Measurements from ENCODE around the gene TAF8. TPM values are rescaled to one million over a fixed set of nuclear protein-coding genes. Genes with fewer than 3 reads are reported as not detected.

TAF8 gene
- total RNA-seq, 4 donors from 2014 or later, result 15.8 to 24.0 (median 18.9) TPM

DNA sequence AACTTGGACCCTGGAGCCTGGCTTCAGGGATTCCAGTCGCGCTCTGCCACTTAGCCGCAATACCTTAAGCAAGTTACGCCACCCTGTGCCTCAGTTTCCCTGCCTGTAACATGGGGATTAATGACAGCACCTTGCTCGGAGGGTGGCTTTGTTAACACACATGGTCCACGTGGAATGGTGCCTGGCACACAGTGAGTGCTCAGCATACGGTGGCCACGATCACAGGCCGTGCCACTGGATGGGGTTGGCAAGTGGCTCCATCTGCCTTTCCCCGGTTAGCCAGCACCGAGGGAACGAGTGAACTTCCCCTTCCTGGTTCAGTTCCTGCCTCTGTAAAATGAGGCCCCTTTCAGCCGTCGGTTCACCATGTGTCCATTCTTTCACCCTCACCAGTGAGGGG lies 74.9 kb downstream of the TAF8 start:
- WGBS, 2 donors, result 73 to 78% methylated on average over 14 of the region's 14 CpGs
- no peak for DNase-seq (ENCODE audit: low spot score in 2 of 2)

DNA sequence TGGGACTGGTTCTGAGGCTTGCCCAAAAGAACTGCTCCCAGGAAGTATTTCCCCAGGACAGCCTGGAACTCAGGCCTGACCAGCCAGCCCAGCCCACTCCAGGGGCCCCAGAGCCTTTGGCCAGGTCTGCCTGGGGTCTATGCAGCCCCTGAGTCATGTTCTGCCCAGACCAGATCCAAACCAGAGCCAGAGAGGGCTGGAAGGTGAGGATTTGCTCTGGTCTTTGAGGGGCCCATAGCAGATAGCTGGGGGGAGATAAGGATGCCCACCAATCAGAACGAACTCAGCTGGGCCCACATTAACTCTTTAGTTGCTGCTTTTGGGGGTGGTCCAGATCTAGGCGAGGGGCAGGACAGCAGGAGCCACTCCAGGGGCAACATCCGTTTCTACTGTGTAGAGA lies 75.3 kb downstream of the TAF8 start:
- no peak for TF ChIP-seq POLR2A (IDR thresholded peaks at IDR 0.05)
- TF ChIP-seq, protein P1, sequence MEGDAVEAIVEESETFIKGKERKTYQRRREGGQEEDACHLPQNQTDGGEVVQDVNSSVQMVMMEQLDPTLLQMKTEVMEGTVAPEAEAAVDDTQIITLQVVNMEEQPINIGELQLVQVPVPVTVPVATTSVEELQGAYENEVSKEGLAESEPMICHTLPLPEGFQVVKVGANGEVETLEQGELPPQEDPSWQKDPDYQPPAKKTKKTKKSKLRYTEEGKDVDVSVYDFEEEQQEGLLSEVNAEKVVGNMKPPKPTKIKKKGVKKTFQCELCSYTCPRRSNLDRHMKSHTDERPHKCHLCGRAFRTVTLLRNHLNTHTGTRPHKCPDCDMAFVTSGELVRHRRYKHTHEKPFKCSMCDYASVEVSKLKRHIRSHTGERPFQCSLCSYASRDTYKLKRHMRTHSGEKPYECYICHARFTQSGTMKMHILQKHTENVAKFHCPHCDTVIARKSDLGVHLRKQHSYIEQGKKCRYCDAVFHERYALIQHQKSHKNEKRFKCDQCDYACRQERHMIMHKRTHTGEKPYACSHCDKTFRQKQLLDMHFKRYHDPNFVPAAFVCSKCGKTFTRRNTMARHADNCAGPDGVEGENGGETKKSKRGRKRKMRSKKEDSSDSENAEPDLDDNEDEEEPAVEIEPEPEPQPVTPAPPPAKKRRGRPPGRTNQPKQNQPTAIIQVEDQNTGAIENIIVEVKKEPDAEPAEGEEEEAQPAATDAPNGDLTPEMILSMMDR (IDR thresholded peaks at IDR 0.05), result no peak
- DNase-seq (ENCODE audit: low spot score in 2 of 2), result no peak
- WGBS, 2 donors, result 69 to 74% methylated on average over 3 of the region's 3 CpGs
- intact Hi-C loops (cut with DNase I; ENCODE audit: low total_unique reads), result no loop called here
- H3K4me3 ChIP-seq (ENCODE audit: low read depth, poor library complexity, severe bottlenecking), result no peak overlapping the region

More for the DNA sequence above, 74.9 kb downstream of the TAF8 start:
- intact Hi-C loops (cut with DNase I; ENCODE audit: low total_unique reads), result no loop called here
- H3K4me3 ChIP-seq (ENCODE audit: low read depth, poor library complexity, severe bottlenecking), result no peak overlapping the region
- no peak for TF ChIP-seq POLR2A (IDR thresholded peaks at IDR 0.05)
- TF ChIP-seq, protein P1 (IDR thresholded peaks at IDR 0.05), result no peak

DNA sequence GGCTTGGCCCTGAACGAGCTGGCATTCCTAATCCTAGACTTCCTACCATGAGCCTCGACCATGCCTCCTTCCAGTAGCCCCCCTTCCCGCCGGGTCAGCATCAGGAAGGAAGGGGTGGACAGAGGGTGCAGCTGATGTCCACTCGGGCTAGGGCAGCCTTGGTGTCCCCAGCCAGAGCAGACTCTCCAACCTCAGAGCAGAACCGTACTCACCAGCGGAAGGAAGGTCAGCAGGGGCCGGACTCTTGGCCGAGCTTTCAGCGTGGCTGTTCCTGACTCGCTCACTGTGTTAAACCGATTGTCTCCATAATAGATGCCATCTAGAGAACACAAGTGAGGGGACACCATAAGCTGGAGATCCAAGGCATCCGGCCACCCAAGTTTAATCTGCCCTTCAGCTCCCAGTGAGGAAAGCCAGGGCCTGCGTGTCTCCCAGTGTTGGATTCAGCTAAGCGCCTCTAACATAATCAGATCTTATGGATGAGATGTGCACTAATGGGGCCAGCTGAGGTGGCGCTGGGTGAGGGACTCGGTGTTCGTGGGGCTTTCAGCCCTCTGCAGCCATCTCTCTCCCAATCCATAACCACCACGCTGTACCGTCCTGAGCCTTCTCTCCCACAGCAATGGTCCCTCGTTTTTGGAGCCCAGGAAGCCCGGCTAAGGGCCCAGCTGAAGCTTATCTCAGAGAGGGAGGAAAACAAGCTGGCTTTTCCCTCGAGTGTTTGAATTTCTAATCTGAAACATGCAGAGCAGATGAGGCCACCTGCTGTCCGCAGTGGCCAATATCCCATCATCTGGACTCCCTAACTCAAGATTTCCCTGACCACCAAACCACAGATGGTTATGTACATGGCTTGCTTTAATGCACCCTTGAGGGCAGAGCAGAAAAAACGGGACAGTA lies 78.4 kb downstream of the TAF8 start:
- 86 to 89% methylated on average over 23 to 25 of the region's 25 CpGs for WGBS, 2 donors
- intact Hi-C loops (cut with DNase I; ENCODE audit: low total_unique reads), result no loop called here
- H3K4me3 ChIP-seq (ENCODE audit: low read depth, poor library complexity, severe bottlenecking), result no peak overlapping the region
- DNase-seq (ENCODE audit: low spot score in 2 of 2), result no peak
- TF ChIP-seq, protein P1 (IDR thresholded peaks at IDR 0.05), result no peak
- no peak for TF ChIP-seq POLR2A (IDR thresholded peaks at IDR 0.05)

DNA sequence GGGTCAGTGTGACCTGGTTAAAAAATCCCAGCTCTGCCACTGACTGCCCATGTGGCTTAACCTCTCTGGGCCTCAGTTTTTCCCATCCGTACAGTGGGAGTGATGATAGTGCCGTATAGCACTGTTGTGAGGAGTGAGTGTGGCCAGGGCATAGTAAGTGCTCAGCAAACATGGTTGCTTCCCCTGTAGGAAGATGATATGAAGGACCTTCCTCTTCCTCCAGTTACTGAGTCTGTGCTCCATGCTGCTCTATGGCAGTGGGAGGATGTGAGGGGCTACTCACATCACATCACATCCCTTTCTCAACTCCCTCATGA lies 79.0 kb downstream of the TAF8 start:
- no peak overlapping the region for H3K4me3 ChIP-seq (ENCODE audit: low read depth, poor library complexity, severe bottlenecking)
- DNase-seq (ENCODE audit: low spot score in 2 of 2), result no peak
- WGBS, 2 donors, result 96 to 100% methylated on average over 2 of the region's 2 CpGs
- TF ChIP-seq, protein P1 (IDR thresholded peaks at IDR 0.05), result no peak
- no peak for TF ChIP-seq POLR2A (IDR thresholded peaks at IDR 0.05)
- intact Hi-C loops (cut with DNase I; ENCODE audit: low total_unique reads), result no loop called here

DNA sequence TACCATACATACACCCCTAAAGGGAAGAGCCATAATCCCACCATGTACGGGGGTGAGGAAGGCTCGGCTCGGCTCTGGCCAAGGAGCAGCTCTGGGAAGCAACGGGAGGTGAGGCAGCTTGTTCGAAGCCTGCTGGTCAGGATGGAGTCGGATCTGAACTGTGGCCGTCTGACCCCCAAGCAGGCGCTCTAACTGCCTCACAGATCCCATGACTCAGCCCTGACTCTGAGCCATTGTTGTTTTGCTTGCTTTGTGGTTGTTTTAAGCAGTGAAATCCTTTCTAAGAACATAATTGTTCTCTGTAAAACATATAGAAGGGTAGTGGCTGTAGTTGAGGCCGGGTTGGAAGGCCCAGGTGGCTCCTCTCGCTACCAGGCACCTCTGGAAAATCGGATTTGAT lies 81.2 kb downstream of the TAF8 start:
- intact Hi-C loops (cut with DNase I; ENCODE audit: low total_unique reads), result no loop called here
- 92 to 93% methylated on average over 11 of the region's 11 CpGs for WGBS, 2 donors
- DNase-seq (ENCODE audit: low spot score in 2 of 2), result no peak
- H3K4me3 ChIP-seq (ENCODE audit: low read depth, poor library complexity, severe bottlenecking), result no peak overlapping the region
- TF ChIP-seq POLR2A (IDR thresholded peaks at IDR 0.05), result no peak
- TF ChIP-seq, protein P1 (IDR thresholded peaks at IDR 0.05), result no peak

Data from lower leg skin (tissue), 4 donors.